GM12878 (cell line): Measurements from ENCODE around the gene CXCL14. TPM values are rescaled to one million over a fixed set of nuclear protein-coding genes. Genes with fewer than 3 reads are reported as not detected.

Experiments
- ATAC-seq: fragments of 200-7000 bp; cut with Tn5 transposase; 3 replicates; pipeline ENCODE4 v1.9.1; 2020; ENCODE audit warnings: mild to moderate bottlenecking, moderate library complexity
- BruUV-seq: library from RNA; stranded (reverse); fragments of 400-500 nt; replicated peaks from 2 replicates; lab custom pipeline; 2021; lab: Mats Ljungman, UMichigan
- CTCF ChIA-PET: fragments of 300-600 bp; sonication (Branson Sonifier 250); formaldehyde crosslinking; extraction: SDS; loops from one replicate; lab custom pipeline; 2021; ENCODE audit warnings: inconsistent platforms; lab: Yijun Ruan, JAX
- POLR2A ChIA-PET: fragments of 350-600 bp; formaldehyde crosslinking; extraction: SDS; loops from one replicate; lab custom pipeline; 2021; ENCODE audit warnings: inconsistent platforms; lab: Charles Lee
- RAD21 ChIA-PET: fragments of 300-600 bp; sonication (Branson Sonifier 250); formaldehyde crosslinking; loops from one replicate; lab custom pipeline; 2023; ENCODE audit warnings: antibody characterized with exemption; ENCODE audit not compliant: unreplicated experiment; lab: Charles Lee
- SMC1A ChIA-PET: fragments of 300-600 bp; sonication (Branson Sonifier 250); formaldehyde crosslinking; loops from one replicate; lab custom pipeline; 2023; ENCODE audit not compliant: unreplicated experiment, uncharacterized antibody; lab: Charles Lee
- DNase-seq: peaks from one replicate; pipeline ENCODE4 v3.0.0-alpha.2; 2011; ENCODE audit warnings: low read depth, low spot score
- FAIRE-seq: peaks from 3 replicates; lab custom pipeline; 2011; peaks lifted over from hg19 to GRCh38; lab: Jason Lieb, UNC
- H2AFZ ChIP-seq: 2 replicates; pipeline ENCODE4 v1.6.0; 2011; ENCODE audit warnings: low read depth, low read length, control low read depth; ENCODE audit not compliant: control insufficient read depth
- H3K27ac ChIP-seq: 2 replicates; pipeline ENCODE4 v1.5.1; 2011; ENCODE audit warnings: control low read depth; ENCODE audit not compliant: control insufficient read depth, insufficient read depth
- H3K27me3 ChIP-seq, 2 experiments: replicated peaks in 1 of 2; 2 replicates each; pipeline versions ENCODE4 v1.6.0 to v1.6.1; 2011; ENCODE audit warnings: low read length in 1 of 2; ENCODE audit not compliant: control insufficient read depth in 2 of 2, insufficient read depth in 2 of 2
- H3K36me3 ChIP-seq, 2 experiments: 2 replicates each; pipeline ENCODE4 v1.5.1; 2011; ENCODE audit warnings: low read length in 1 of 2; ENCODE audit not compliant: control insufficient read depth in 2 of 2, insufficient read depth in 2 of 2
- H3K4me1 ChIP-seq: 2 replicates; pipeline ENCODE4 v1.6.1; 2011; ENCODE audit warnings: mild to moderate bottlenecking, low read length, moderate library complexity, mixed read lengths; ENCODE audit not compliant: control insufficient read depth, insufficient read depth
- H3K4me2 ChIP-seq: 2 replicates; pipeline ENCODE4 v1.6.0; 2011; ENCODE audit warnings: control low read depth; ENCODE audit not compliant: control insufficient read depth, insufficient read depth
- H3K4me3 ChIP-seq: fragments of 200-600 bp; sonication (generic); 2 replicates; pipeline ENCODE4 v1.5.1; 2016
- H3K79me2 ChIP-seq: 2 replicates; pipeline ENCODE4 v1.6.0; 2011; ENCODE audit warnings: low read length; ENCODE audit not compliant: control insufficient read depth, insufficient read depth
- H3K9ac ChIP-seq: 2 replicates; pipeline ENCODE4 v1.8.0; 2011; ENCODE audit warnings: low read length, control low read depth, mixed read lengths; ENCODE audit not compliant: control insufficient read depth, insufficient read depth
- H3K9me3 ChIP-seq: replicated peaks from 3 replicates; pipeline ENCODE4 v1.5.1; 2011; ENCODE audit warnings: mild to moderate bottlenecking, low read length; ENCODE audit not compliant: control insufficient read depth, insufficient read depth
- H4K20me1 ChIP-seq: 2 replicates; pipeline ENCODE4 v1.6.0; 2011; ENCODE audit not compliant: control insufficient read depth, insufficient read depth
- ATF7 ChIP-seq: fragments of 450-650 bp; IDR thresholded peaks from 2 replicates; pipeline ENCODE4 v1.6.1; 2016; ENCODE audit warnings: low read depth, mild to moderate bottlenecking
- BACH1 ChIP-seq: fragments of 450-650 bp; IDR thresholded peaks from 2 replicates; pipeline ENCODE4 v1.6.1; 2017; ENCODE audit warnings: mild to moderate bottlenecking, borderline replicate concordance
- BCL11A ChIP-seq: IDR thresholded peaks from 2 replicates; pipeline ENCODE4 v1.6.1; 2011; ENCODE audit warnings: low read depth, low read length
- BHLHE40 ChIP-seq, 2 experiments: fragments of 450-650 bp in 1 of 2; IDR thresholded peaks; 2 replicates each; pipeline ENCODE4 v1.6.1; 2011 to 2017; ENCODE audit warnings: low read depth in 2 of 2, borderline replicate concordance in 1 of 2, improper control_type of control experiment in 1 of 2, low read length in 1 of 2, mild to moderate bottlenecking in 1 of 2
- KAT2A ChIP-seq: conservative IDR thresholded peaks from 2 replicates; pipeline ENCODE4 v1.6.1; 2011; ENCODE audit warnings: low read depth, low read length; ENCODE audit not compliant: control insufficient read depth
- KDM1A ChIP-seq: fragments of 200-600 bp; sonication (generic); IDR thresholded peaks from 2 replicates; pipeline ENCODE4 v1.6.1; 2016; ENCODE audit warnings: borderline replicate concordance
- KLF5 ChIP-seq: fragments of 450-650 bp; IDR thresholded peaks from 2 replicates; pipeline ENCODE4 v1.6.1; 2014; ENCODE audit warnings: mild to moderate bottlenecking; ENCODE audit not compliant: partially characterized antibody
- PAX5 ChIP-seq: IDR thresholded peaks from 2 replicates; pipeline ENCODE4 v1.6.1; 2011; ENCODE audit warnings: low read depth, low read length, borderline replicate concordance
- POU2F2 ChIP-seq: IDR thresholded peaks from 3 replicates; pipeline ENCODE4 v1.6.1; 2011; ENCODE audit warnings: low read depth, mild to moderate bottlenecking, low read length, borderline replicate concordance
- RCOR1 ChIP-seq: conservative IDR thresholded peaks from 2 replicates; pipeline ENCODE4 v1.6.1; 2012; ENCODE audit warnings: low read depth, low read length, improper control_type of control experiment
- SIX5 ChIP-seq: IDR thresholded peaks from 2 replicates; pipeline ENCODE4 v1.6.1; 2011; ENCODE audit warnings: mild to moderate bottlenecking, low read depth, low read length, moderate library complexity; ENCODE audit not compliant: severe bottlenecking
- SP1 ChIP-seq: IDR thresholded peaks from one replicate; pipeline ENCODE4 v1.6.1; 2011; ENCODE audit warnings: low read depth, low read length
- SREBF1 ChIP-seq: IDR thresholded peaks from 2 replicates; pipeline ENCODE4 v1.6.1; 2012; ENCODE audit warnings: mild to moderate bottlenecking, low read length
- STAT1 ChIP-seq: fragments of 450-650 bp; conservative IDR thresholded peaks from 2 replicates; pipeline ENCODE4 v1.6.1; 2014; ENCODE audit warnings: antibody characterized with exemption, mild to moderate bottlenecking
- SUZ12 ChIP-seq: fragments of 200-600 bp; sonication (generic); IDR thresholded peaks from one replicate; pipeline ENCODE4 v1.6.1; 2018; ENCODE audit warnings: antibody characterized with exemption, mild to moderate bottlenecking; ENCODE audit not compliant: unreplicated experiment
- ZBTB40 ChIP-seq: fragments of 450-650 bp; IDR thresholded peaks from 2 replicates; pipeline ENCODE4 v1.6.1; 2016; ENCODE audit warnings: mild to moderate bottlenecking, moderate library complexity, borderline replicate concordance
- WGBS: methylation state at CpG from one replicate; pipeline ENCODE4 v1.1.6; 2016; ENCODE audit warnings: low lambda C conversion rate; ENCODE audit not compliant: insufficient replicate concordance, insufficient coverage; ENCODE audit errors: missing lambda C conversion rate; 5-methylcytosine and 5-hydroxymethylcytosine counted together
- in situ Hi-C: fragments of 300-500 bp; cut with MboI; formaldehyde crosslinking; loops from 9 replicates; pipeline ENCODE4 v1.14.3; 2018; ENCODE audit warnings: mixed read lengths
- intact Hi-C: fragments of 100-400 bp; cut with micrococcal nuclease; formaldehyde crosslinking; loops from one replicate; pipeline ENCODE4 v1.14.2; 2022; ENCODE audit not compliant: unreplicated experiment
- polyA plus RNA-seq, 11 experiments: library from polyadenylated mRNA; depleted of rRNA in 4 of 11; unstranded in 6 of 11; stranded (reverse) in 5 of 11; fragments of >200 nt; fragmentation: Nextera tagmentation in 4 of 11; fragmentation: Illumina TruSeq in 1 of 11; extraction: Ambion mirVana in 4 of 11; extraction: Trizol in 1 of 11; gene quantifications; 1 replicate in 1 of 11; 2 replicates in 10 of 11; pipeline versions ENCODE4 v1.2.1 to v1.2.3, GENCODE V29; 2011 to 2016; ENCODE audit warnings: inconsistent platforms in 2 of 11, missing spikeins in 2 of 11, low read depth in 1 of 11
- total RNA-seq, 4 experiments: library from RNA; depleted of rRNA in 3 of 4; stranded (reverse); fragments of >200 nt in 3 of 4; fragmentation: Illumina TruSeq in 1 of 4; extraction: Trizol in 1 of 4; gene quantifications; 2 replicates each; pipeline versions ENCODE4 v1.2.1 to v1.2.3, GENCODE V29; 2013 to 2021

CXCL14 gene
- total and polyA plus RNA-seq, 10 of the 15 experiments (the other 5 are each of a cell fraction or from before 2014, with no cell fraction given), result 0.05 TPM; not detected in 9

- intact Hi-C loops (loop anchor here (2.0 kb wide), 1 partner anchor 97 kb away; no protein-coding TSS in a partner anchor), in situ Hi-C loops (loop anchor here (5.0 kb wide), 1 partner anchor 87 kb away; no protein-coding TSS in a partner anchor)
- POLR2A ChIA-PET, result no interaction called here
- Histone ChIP-seq H4K20me1 (no peaks in the 10 kb centered on the region), H3K79me2 (no peaks in the 10 kb centered on the region), H3K27ac (no peak overlapping the region), H2AFZ (no peak overlapping the region)
- no peak for ATAC-seq
- no peak for TF ChIP-seq KLF5
- no peak for TF ChIP-seq BHLHE40 (IDR thresholded peaks at IDR 0.05; ENCODE audit: borderline replicate concordance in 1 of 2, low read depth in 2 of 2, low read length in 1 of 2)
- no peak for TF ChIP-seq SP1
- no peak for TF ChIP-seq SUZ12
- TF ChIP-seq SREBF1, result no peak
- no peak for TF ChIP-seq KDM1A
- no peak for TF ChIP-seq RCOR1
- no peak for TF ChIP-seq STAT1
- no peak for TF ChIP-seq ATF7
- TF ChIP-seq KAT2A, result no peak
- no peak for TF ChIP-seq BACH1
- TF ChIP-seq PAX5, result no peak
- no peak for TF ChIP-seq SIX5
- TF ChIP-seq POU2F2, result no peak
- no peak for TF ChIP-seq BCL11A
- TF ChIP-seq ZBTB40, result no peak
- TF ChIP-seq, all 136 proteins: peak for 0
- H3K4me1 ChIP-seq, result no peaks in the 10 kb centered on the region
- 1% methylated on average over 8 of the region's 8 CpGs for WGBS
- no peaks in the 10 kb centered on the region; the same call in 2 of the 3 replicates for H3K9me3 ChIP-seq
- ChIA-PET RAD21 (interaction anchor here (1.4 to 6.2 kb wide), 3 partner anchors 88 to 96 kb away, joined by 4 to 47 read pairs (median 20); no protein-coding TSS in a partner anchor), SMC1A (interaction anchor here (2.6 to 5.5 kb wide), 3 partner anchors 11 to 96 kb away, joined by 14 to 63 read pairs (median 28); no protein-coding TSS in a partner anchor), CTCF (interaction anchor here (0.6 to 10.9 kb wide), 7 partner anchors 11 to 826 kb away, joined by 3 to 363 read pairs (median 3); no protein-coding TSS in a partner anchor)
- H3K27me3 ChIP-seq, result no peaks in the 10 kb centered on the region; a peak in 1 of 4 replicates
- H3K4me3 ChIP-seq, result no peak overlapping the region
- FAIRE-seq (no peak), DNase-seq (no peak)
- H3K9ac ChIP-seq, result no peak overlapping the region
- BruUV-seq, result no TSS peak
- H3K36me3 ChIP-seq, result no peaks in the 10 kb centered on the region
- H3K4me2 ChIP-seq, result no peak overlapping the region
These were observed 24.9 kb downstream of the CXCL14 start for GRCh38 chr5:135553688-135554462.
